Measurements from ENCODE around the gene ORAI2.
"Not testable (repeated sequence)": the region's sequence is repeated elsewhere in the genome, so short reads cannot be mapped to it uniquely, and the experiment has no call there.

Gene ORAI2

GRCh38 chr7:102481962-102482361 is 48.6 kb downstream of the ORAI2 start:
- not testable (repeated sequence) for H3K4me1 ChIP-seq (ENCODE audit: control insufficient read depth, insufficient read depth, low read length); H3K36me3 ChIP-seq (ENCODE audit: control insufficient read depth, insufficient read depth, low read length)

GRCh38 chr7:102484317-102484716 is 50.9 kb downstream of the ORAI2 start:
- H3K36me3 ChIP-seq (ENCODE audit: control insufficient read depth, insufficient read depth, low read length); H3K27ac ChIP-seq (ENCODE audit: low read depth, low read length); H3K4me3 ChIP-seq (ENCODE audit: low read length); H3K27me3 ChIP-seq (ENCODE audit: control insufficient read depth, insufficient read depth, low read length); H3K4me1 ChIP-seq (ENCODE audit: control insufficient read depth, insufficient read depth, low read length); H3K9ac ChIP-seq (ENCODE audit: low read length): not testable (repeated sequence)

More at GRCh38 chr7:102481962-102482361, 48.6 kb downstream of the ORAI2 start:
- H3K27me3 ChIP-seq (ENCODE audit: control insufficient read depth, insufficient read depth, low read length); H3K4me3 ChIP-seq (ENCODE audit: low read length); H3K27ac ChIP-seq (ENCODE audit: low read depth, low read length); H3K9ac ChIP-seq (ENCODE audit: low read length): not testable (repeated sequence)

DNA sequence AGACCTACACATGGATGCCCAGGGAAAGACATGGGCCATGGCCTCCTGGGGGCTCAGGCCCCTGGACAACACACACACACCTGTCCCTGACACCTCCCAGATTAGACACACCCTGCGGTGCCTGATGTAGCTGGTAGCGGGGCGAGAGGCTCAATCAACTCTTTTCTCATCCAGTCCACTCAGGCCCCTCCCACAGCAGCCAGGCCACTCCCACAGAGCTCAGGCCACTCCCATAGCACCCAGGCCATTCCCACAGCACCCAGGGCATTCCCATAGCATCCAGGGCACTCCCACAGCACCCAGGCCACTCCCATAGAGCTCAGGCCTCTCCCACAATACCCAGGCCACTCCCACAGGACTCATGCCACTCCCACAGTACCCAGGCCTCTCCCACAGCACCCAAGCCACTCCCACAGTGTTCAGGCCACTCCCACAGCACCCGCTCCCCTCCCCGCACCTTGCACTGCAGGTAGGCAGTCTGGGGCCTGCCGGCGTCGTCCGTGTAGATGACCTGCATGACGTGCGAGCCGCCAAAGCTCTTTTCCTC is 57.2 kb downstream of the ORAI2 start:
- H3K4me3 ChIP-seq (ENCODE audit: low read length); H3K27ac ChIP-seq (ENCODE audit: low read depth, low read length); H3K27me3 ChIP-seq (ENCODE audit: control insufficient read depth, insufficient read depth, low read length); H3K36me3 ChIP-seq (ENCODE audit: control insufficient read depth, insufficient read depth, low read length); H3K9ac ChIP-seq (ENCODE audit: low read length); H3K4me1 ChIP-seq (ENCODE audit: control insufficient read depth, insufficient read depth, low read length): not testable (repeated sequence)

DNA sequence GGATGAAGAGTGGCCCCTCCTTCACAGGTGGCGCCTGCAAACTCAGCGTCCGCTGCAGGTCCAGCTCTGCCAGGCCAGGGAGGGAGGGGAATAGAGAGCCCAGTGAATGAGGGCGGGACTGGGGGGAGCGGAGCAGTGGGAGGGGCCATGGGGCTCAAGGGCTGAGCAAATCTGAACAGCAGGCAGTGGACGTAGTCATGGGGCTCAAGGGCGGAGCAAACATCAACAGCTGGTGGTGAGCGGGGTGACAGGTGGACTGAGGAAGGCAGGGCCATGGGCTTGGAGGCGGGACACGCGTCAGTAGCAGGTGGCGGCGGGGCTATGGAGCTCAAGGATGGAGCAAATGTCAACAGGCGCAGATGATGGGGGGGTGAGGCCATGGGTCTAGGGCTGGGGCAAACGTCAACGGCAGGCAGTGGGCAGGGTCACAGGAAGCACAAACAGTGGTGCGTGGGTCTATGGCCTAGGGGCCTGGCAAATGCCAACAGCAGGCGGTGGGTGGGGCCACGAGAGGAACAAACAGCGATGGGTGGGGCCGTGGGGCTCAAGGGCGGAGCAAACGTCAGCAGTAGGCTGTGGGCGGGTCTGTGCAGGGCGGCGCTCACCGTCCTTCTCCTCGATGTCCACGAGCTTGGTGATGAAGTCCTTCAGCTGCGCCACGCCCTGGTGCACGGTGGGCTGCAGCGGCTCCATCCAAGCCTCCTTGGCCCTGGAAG is 60.0 kb downstream of the ORAI2 start:
- H3K4me1 ChIP-seq (ENCODE audit: control insufficient read depth, insufficient read depth, low read length); H3K4me3 ChIP-seq (ENCODE audit: low read length); H3K9ac ChIP-seq (ENCODE audit: low read length); H3K27ac ChIP-seq (ENCODE audit: low read depth, low read length); H3K27me3 ChIP-seq (ENCODE audit: control insufficient read depth, insufficient read depth, low read length); H3K36me3 ChIP-seq (ENCODE audit: control insufficient read depth, insufficient read depth, low read length): not testable (repeated sequence)

DNA sequence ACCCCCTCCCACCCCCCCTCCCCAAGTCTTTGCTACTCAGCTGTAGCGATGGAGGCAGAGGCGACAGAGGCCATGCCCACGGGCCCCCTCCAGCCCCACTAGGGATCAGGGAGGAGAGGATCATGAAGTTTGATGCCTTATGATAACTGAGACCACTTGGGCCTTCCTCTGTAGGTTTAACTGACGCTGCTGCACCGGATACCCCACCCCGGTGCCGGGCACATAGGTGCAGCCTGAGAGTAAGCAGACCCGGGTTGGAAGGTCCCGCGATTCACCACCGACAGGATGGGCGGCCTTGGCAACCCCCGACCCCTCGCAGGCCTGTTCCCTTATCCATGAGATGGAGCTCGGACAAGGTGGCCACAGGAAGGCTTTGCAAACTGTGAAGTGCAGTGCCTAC is 60.7 kb downstream of the ORAI2 start:
- H3K9ac ChIP-seq (ENCODE audit: low read length); H3K27me3 ChIP-seq (ENCODE audit: control insufficient read depth, insufficient read depth, low read length); H3K4me3 ChIP-seq (ENCODE audit: low read length); H3K36me3 ChIP-seq (ENCODE audit: control insufficient read depth, insufficient read depth, low read length); H3K27ac ChIP-seq (ENCODE audit: low read depth, low read length); H3K4me1 ChIP-seq (ENCODE audit: control insufficient read depth, insufficient read depth, low read length): not testable (repeated sequence)

DNA sequence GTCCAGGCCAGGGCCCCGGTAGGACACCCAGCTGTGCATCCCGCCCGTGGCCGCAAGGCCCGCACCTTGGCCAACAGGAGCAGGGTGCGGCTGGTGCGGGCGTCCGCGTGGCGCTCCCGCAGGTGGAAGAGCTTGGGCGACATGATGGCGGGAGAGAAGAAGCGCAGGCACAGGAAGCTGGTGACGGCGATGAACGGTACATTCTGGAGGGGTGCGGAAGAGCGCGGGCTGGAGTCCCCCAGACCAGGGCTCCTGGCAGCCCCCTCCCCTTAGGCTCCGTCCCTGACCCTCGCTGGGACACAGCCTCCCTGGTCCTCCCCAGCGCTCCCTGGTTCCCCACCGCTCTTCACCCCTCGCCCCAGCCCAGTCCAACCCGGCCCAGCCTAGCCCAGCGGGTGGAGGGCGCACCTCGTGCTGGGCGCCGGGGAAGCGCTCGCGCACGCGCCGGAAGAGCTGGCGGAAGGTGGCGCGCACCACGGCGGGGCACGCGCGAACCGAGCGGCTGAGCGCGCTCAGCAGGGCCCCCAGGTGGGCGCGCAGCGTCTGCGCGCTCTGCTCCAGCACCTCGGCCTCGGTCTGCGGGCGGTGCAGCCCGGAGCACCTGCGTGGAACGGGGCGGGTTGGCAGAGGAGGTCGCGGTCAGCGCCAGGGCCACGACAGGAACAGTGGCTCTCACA is 61.2 kb downstream of the ORAI2 start:
- not testable (repeated sequence) for H3K27ac ChIP-seq (ENCODE audit: low read depth, low read length); H3K9ac ChIP-seq (ENCODE audit: low read length); H3K4me1 ChIP-seq (ENCODE audit: control insufficient read depth, insufficient read depth, low read length); H3K36me3 ChIP-seq (ENCODE audit: control insufficient read depth, insufficient read depth, low read length); H3K27me3 ChIP-seq (ENCODE audit: control insufficient read depth, insufficient read depth, low read length); H3K4me3 ChIP-seq (ENCODE audit: low read length)

- not testable (repeated sequence) for H3K27ac ChIP-seq (ENCODE audit: low read depth, low read length); H3K4me3 ChIP-seq (ENCODE audit: low read length); H3K9ac ChIP-seq (ENCODE audit: low read length); H3K27me3 ChIP-seq (ENCODE audit: control insufficient read depth, insufficient read depth, low read length); H3K36me3 ChIP-seq (ENCODE audit: control insufficient read depth, insufficient read depth, low read length); H3K4me1 ChIP-seq (ENCODE audit: control insufficient read depth, insufficient read depth, low read length)
Observed at GRCh38 chr7:102496861-102497260, 63.5 kb downstream of the ORAI2 start.

DNA sequence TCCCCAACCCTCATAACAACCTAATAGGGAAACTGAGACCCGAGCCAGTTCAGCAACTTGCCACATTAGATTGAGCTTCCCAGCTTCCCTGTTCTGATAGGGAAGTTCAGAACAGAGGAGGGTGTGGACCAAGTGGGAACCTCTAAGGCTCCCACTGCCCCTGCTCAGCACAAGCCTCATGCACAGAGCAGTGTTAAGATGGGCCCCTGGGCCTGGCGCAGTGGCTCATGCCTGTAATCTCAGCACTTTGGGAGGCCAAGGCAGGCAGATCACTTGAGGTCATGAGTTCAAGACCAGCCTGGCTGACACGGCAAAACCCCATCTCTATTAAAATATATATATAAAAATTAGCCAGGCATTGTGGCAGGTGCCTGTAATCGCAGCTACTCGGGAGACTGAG is 63.9 kb downstream of the ORAI2 start:
- not testable (repeated sequence) for H3K27me3 ChIP-seq (ENCODE audit: control insufficient read depth, insufficient read depth, low read length); H3K4me3 ChIP-seq (ENCODE audit: low read length); H3K4me1 ChIP-seq (ENCODE audit: control insufficient read depth, insufficient read depth, low read length); H3K27ac ChIP-seq (ENCODE audit: low read depth, low read length); H3K9ac ChIP-seq (ENCODE audit: low read length); H3K36me3 ChIP-seq (ENCODE audit: control insufficient read depth, insufficient read depth, low read length)

GRCh38 chr7:102498321-102498720 is 64.9 kb downstream of the ORAI2 start:
- H3K9ac ChIP-seq (ENCODE audit: low read length); H3K36me3 ChIP-seq (ENCODE audit: control insufficient read depth, insufficient read depth, low read length); H3K27ac ChIP-seq (ENCODE audit: low read depth, low read length); H3K4me3 ChIP-seq (ENCODE audit: low read length); H3K4me1 ChIP-seq (ENCODE audit: control insufficient read depth, insufficient read depth, low read length); H3K27me3 ChIP-seq (ENCODE audit: control insufficient read depth, insufficient read depth, low read length): not testable (repeated sequence)

DNA sequence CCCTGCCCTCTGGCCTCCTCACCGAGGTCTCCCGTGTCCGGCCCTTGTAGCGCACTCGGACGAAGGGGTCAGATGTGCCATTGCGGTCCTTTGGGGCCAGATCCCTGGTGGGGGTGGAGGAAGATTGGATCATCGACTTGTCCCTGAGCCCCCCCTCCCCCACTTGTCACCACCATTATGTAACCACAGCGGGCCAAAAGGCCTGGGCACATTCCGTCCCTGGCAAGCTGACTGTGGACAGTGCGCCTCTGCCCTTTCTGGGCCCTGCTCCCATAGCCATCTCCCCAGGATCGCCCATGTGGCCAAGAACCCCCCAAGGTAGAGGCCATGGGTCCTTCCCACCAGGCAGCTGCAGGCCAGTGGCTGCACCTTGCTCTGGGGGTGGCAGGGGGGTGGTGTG is 69.8 kb downstream of the ORAI2 start:
- not testable (repeated sequence) for H3K4me1 ChIP-seq (ENCODE audit: control insufficient read depth, insufficient read depth, low read length); H3K4me3 ChIP-seq (ENCODE audit: low read length); H3K36me3 ChIP-seq (ENCODE audit: control insufficient read depth, insufficient read depth, low read length); H3K27ac ChIP-seq (ENCODE audit: low read depth, low read length); H3K27me3 ChIP-seq (ENCODE audit: control insufficient read depth, insufficient read depth, low read length); H3K9ac ChIP-seq (ENCODE audit: low read length)

DNA sequence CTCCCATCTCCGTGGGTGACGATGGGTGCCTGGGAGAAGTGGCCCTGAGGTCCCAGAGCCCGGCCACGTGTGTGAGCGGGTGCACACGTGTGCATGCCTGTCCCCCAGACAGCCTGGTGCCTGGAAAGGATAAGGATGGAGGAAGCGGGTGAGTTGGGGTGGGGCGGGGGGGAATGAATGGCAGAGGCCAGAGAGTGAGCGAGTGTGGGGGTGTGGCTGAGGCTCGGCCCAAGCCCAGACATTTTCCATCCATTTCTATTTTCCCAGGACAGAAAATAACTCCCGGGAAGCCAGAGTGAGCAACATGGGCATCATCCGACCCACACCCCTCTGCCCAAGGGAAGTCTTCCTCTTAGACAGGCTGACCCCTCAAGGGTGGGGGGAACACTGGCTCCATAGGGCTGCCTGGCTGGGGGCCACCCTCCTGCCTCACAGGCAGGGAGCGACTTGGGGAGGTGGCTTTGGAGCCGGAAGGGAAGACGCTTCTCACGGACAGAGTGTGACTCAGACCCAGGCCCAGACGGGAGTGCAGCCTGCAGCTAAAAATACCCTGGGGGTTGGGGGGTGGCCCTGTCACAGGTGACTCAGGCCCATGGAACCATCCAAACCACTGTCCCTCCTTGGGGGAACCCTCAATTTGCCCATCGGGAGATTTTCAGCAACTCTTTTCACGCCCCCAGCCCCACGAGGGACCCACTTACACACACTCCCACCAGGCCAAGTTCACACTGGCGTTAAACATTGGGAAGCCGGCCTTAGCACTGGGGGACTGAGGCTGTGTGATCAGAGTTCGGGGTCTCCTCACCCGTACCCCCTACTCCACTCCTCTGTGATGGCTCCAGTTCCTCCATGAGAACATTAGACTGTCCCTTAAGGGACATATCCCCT is 72.2 kb downstream of the ORAI2 start:
- not testable (repeated sequence) for H3K27ac ChIP-seq (ENCODE audit: low read depth, low read length); H3K9ac ChIP-seq (ENCODE audit: low read length); H3K27me3 ChIP-seq (ENCODE audit: control insufficient read depth, insufficient read depth, low read length); H3K36me3 ChIP-seq (ENCODE audit: control insufficient read depth, insufficient read depth, low read length); H3K4me3 ChIP-seq (ENCODE audit: low read length); H3K4me1 ChIP-seq (ENCODE audit: control insufficient read depth, insufficient read depth, low read length)
